GM12874 (cell line): ENCODE measurements around the gene SLC35F4.

ENCODE experiments used
- CTCF ChIP-seq: IDR thresholded peaks from 2 replicates; pipeline ENCODE4 v1.5.1; 2011; ENCODE audit warnings: low read depth, mild to moderate bottlenecking, control low read depth, low read length, moderate library complexity; ENCODE audit not compliant: insufficient read depth

The SLC35F4 gene

GRCh38 chr14:57671021-57671420 lies 194.9 kb downstream of the SLC35F4 start:
- TF ChIP-seq CTCF = no peak

GRCh38 chr14:57660208-57660607 lies 205.7 kb downstream of the SLC35F4 start:
- TF ChIP-seq CTCF = no peak

- TF ChIP-seq CTCF = no peak
Observed at GRCh38 chr14:57659052-57659451, 206.8 kb downstream of the SLC35F4 start.

GRCh38 chr14:57657487-57657886 lies 208.4 kb downstream of the SLC35F4 start:
- TF ChIP-seq CTCF = no peak

GRCh38 chr14:57656853-57657252 lies 209.0 kb downstream of the SLC35F4 start:
- TF ChIP-seq CTCF = no peak

GRCh38 chr14:57652769-57653168 lies 213.1 kb downstream of the SLC35F4 start:
- TF ChIP-seq CTCF = no peak

GRCh38 chr14:57641776-57642175 lies 224.1 kb downstream of the SLC35F4 start:
- TF ChIP-seq CTCF = no peak

- TF ChIP-seq CTCF = no peak
Observed at GRCh38 chr14:57640036-57640435, 225.9 kb downstream of the SLC35F4 start.
